WTC11 (cell line): ENCODE results near the gene RSKR. TPM values are rescaled to one million over a fixed set of nuclear protein-coding genes. Genes with fewer than 3 reads are reported as not detected.

Experiments used
- ATAC-seq: fragments of 200-7000 bp; cut with Tn5 transposase; 2 replicates; pipeline ENCODE4 v1.10.0; 2021; ENCODE audit warnings: mild to moderate bottlenecking, moderate library complexity
- CTCF ChIA-PET: fragments of 300-600 bp; sonication (Branson Sonifier 250); formaldehyde crosslinking; loops from one replicate; lab custom pipeline; 2021; ENCODE audit warnings: antibody characterized with exemption; lab: Charles Lee
- POLR2A ChIA-PET: fragments of 350-600 bp; sonication (Branson Sonifier 250); formaldehyde crosslinking; loops from one replicate; lab custom pipeline; 2021; ENCODE audit warnings: antibody characterized with exemption; lab: Charles Lee
- DNase-seq: peaks from one replicate; pipeline ENCODE4 v3.0.0; 2021; ENCODE audit warnings: low spot score
- H3K27ac Mint-ChIP-seq: 2 replicates; pipeline ENCODE4 v1.8.0; 2021; ENCODE audit warnings: mixed read lengths
- H3K27me3 Mint-ChIP-seq: 2 replicates; pipeline ENCODE4 v1.8.0; 2021; ENCODE audit warnings: low read depth, mild to moderate bottlenecking, moderate library complexity, mixed read lengths
- H3K36me3 Mint-ChIP-seq: 2 replicates; pipeline ENCODE4 v1.8.0; 2021; ENCODE audit warnings: mixed read lengths
- H3K4me1 Mint-ChIP-seq: 2 replicates; pipeline ENCODE4 v1.8.0; 2022; ENCODE audit warnings: mixed read lengths
- H3K4me3 Mint-ChIP-seq: 2 replicates; pipeline ENCODE4 v1.8.0; 2021; ENCODE audit warnings: mild to moderate bottlenecking, moderate library complexity, mixed read lengths
- H3K9me3 Mint-ChIP-seq: 2 replicates; pipeline ENCODE4 v1.8.0; 2021; ENCODE audit warnings: mixed read lengths
- ATF1 ChIP-seq: sonication (generic); formaldehyde crosslinking; IDR thresholded peaks from 2 replicates; pipeline ENCODE4 v1.8.1; 2023; ENCODE audit warnings: mild to moderate bottlenecking, moderate library complexity, missing genetic modification reagents
- FOXP1 ChIP-seq: sonication (generic); formaldehyde crosslinking; IDR thresholded peaks from 2 replicates; pipeline ENCODE4 v1.8.0; 2022; ENCODE audit warnings: missing genetic modification reagents, mild to moderate bottlenecking, moderate library complexity, borderline replicate concordance
- JAZF1 ChIP-seq: fragments of 250-450 bp; sonication (Bioruptor Pico); IDR thresholded peaks from 2 replicates; pipeline ENCODE4 v1.9.0; 2021; ENCODE audit warnings: moderate library complexity, mild to moderate bottlenecking, inconsistent platforms
- NR1H2 ChIP-seq: sonication (generic); formaldehyde crosslinking; IDR thresholded peaks from 2 replicates; pipeline ENCODE4 v1.9.0; 2021; ENCODE audit warnings: mild to moderate bottlenecking, moderate library complexity, missing genetic modification reagents
- NR2C2 ChIP-seq: sonication (generic); formaldehyde crosslinking; IDR thresholded peaks from 2 replicates; pipeline ENCODE4 v1.8.0; 2022; ENCODE audit warnings: mild to moderate bottlenecking, missing genetic modification reagents
- NR3C1 ChIP-seq: sonication (generic); formaldehyde crosslinking; conservative IDR thresholded peaks from 2 replicates; pipeline ENCODE4 v1.8.1; 2023; ENCODE audit warnings: low read depth, mild to moderate bottlenecking, missing genetic modification reagents
- SMAD3 ChIP-seq: sonication (generic); formaldehyde crosslinking; IDR thresholded peaks from 2 replicates; pipeline ENCODE4 v1.8.0; 2022; ENCODE audit warnings: missing genetic modification reagents, mild to moderate bottlenecking, borderline replicate concordance
- SOX15 ChIP-seq: fragments of 250-450 bp; sonication (Bioruptor Pico); IDR thresholded peaks from 2 replicates; pipeline ENCODE4 v1.9.0; 2021; ENCODE audit warnings: mild to moderate bottlenecking
- TCF7 ChIP-seq: sonication (generic); formaldehyde crosslinking; IDR thresholded peaks from 2 replicates; pipeline ENCODE4 v1.8.0; 2022; ENCODE audit warnings: mild to moderate bottlenecking, low read depth, missing genetic modification reagents, moderate library complexity
- ZNF121 ChIP-seq: sonication (generic); formaldehyde crosslinking; IDR thresholded peaks from 2 replicates; pipeline ENCODE4 v1.8.0; 2023; ENCODE audit warnings: missing genetic modification reagents
- ZNF317 ChIP-seq: sonication (generic); formaldehyde crosslinking; IDR thresholded peaks from 2 replicates; pipeline ENCODE4 v1.8.1; 2023; ENCODE audit warnings: low read depth, mild to moderate bottlenecking, moderate library complexity, missing genetic modification reagents, borderline replicate concordance
- ZNF396 ChIP-seq: fragments of 250-450 bp; sonication (Bioruptor Pico); IDR thresholded peaks from 2 replicates; pipeline ENCODE4 v1.8.0; 2021; ENCODE audit warnings: mild to moderate bottlenecking, moderate library complexity, borderline replicate concordance
- total RNA-seq: library from RNA; stranded (reverse); gene quantifications from 3 replicates; pipeline ENCODE4 v1.2.3, GENCODE V29; 2021
- TF ChIP-seq, protein P1 (sequence below): sonication (generic); formaldehyde crosslinking; IDR thresholded peaks from 2 replicates; pipeline ENCODE4 v1.8.0; 2022; ENCODE audit warnings: mild to moderate bottlenecking, missing genetic modification reagents
- TF ChIP-seq, protein P2 (sequence below): fragments of 250-450 bp; sonication (Bioruptor Pico); IDR thresholded peaks from 2 replicates; pipeline ENCODE4 v1.9.0; 2021; ENCODE audit warnings: moderate library complexity, mild to moderate bottlenecking, inconsistent platforms, borderline replicate concordance
- TF ChIP-seq, protein P3 (sequence below): fragments of 250-450 bp; sonication (Bioruptor Pico); IDR thresholded peaks from 2 replicates; pipeline ENCODE4 v1.9.0; 2021; ENCODE audit warnings: mild to moderate bottlenecking, borderline replicate concordance
- TF ChIP-seq, protein P4 (sequence below): fragments of 200-600 bp; IDR thresholded peaks from 2 replicates; pipeline ENCODE4 v1.8.0; 2022; ENCODE audit warnings: antibody characterized with exemption
- TF ChIP-seq, protein P5 (sequence below): sonication (generic); formaldehyde crosslinking; IDR thresholded peaks from 2 replicates; pipeline ENCODE4 v1.8.0; 2023; ENCODE audit warnings: missing genetic modification reagents, mild to moderate bottlenecking, borderline replicate concordance

RSKR gene
- total RNA-seq, 1 experiment from 2014 or later: 28.0 TPM

DNA sequence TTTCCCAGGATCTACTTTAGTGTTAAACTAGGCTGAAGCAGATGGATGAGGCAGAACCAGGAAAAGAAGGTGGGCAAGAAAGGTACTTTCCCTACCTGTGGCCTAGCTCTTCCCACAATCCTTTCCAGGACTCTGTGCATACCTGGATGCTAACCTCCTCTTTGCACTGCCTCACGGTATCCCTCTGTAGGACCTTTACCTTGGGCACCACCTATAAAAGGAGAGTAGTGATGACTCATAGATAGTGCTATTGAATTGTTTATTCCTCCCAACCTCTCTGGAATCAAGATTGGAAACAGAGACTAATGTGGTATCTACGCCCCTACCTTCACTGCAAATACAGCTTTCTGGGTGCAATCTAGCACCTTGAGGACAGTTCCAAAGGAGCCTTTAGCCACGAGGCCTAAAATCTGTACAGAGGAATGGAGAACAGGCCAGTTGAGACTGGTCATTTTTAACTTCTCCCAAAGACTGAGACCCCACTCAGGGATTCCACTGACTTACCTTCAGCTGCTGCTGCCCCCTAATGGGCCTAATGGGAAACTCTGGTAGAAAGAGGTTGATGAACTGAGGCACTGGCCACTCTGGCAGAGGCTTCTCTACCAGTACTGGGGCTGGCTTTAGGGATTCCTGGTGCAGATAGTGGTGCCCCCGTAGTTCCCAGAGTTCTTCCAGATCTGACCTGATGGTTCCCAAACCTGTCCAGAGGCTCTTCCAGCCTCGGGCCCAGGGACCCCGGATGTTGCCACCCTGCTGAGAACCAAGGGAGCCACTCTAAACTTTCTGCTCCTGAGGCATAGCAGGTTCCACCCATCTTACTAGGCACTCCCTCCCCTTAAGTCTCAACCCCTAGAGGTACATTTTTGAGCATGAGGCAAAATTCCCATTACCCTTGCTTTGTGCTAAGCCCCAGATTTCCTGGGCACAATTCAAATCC lies 781 bp downstream of the RSKR start:
- H3K27ac Mint-ChIP-seq: no peak overlapping the region

DNA sequence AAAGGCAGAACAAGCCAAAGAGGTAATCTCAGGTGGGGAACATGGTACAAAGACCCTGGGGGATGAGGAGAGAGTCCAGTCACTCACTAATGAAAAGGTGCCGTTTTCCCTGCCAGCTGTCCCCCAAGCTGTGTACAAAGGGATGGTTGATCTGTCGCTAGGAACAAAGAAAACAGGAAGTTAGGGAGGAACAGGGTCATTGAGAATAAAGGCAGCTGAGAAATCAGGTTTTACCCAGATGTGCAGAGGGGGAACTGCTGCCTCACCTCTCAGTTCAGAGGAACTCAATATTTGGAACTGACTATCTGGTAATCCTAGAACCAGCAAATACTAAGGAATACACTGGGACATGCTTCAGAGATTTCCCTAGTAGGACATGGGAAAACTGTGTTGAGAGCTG lies 1.5 kb downstream of the RSKR start:
- ATAC-seq: no peak
- ChIA-PET POLR2A (no interaction called here), CTCF (interaction anchor here (0.9 to 1.8 kb wide), 7 partner anchors 11 to 196 kb away, joined by 3 to 12 read pairs (median 3); partner anchors contain the start of genes BLTP2 and PIGS)
- Mint-ChIP-seq H3K9me3 (no peaks in the 10 kb centered on the region), H3K27ac (no peak overlapping the region; the same call in none of the 2 replicates), H3K27me3 (no peaks in the 10 kb centered on the region), H3K4me1 (no peaks in the 10 kb centered on the region), H3K36me3 (peaks cover 66% of the 10 kb centered on the region)
- TF ChIP-seq ZNF121: no peak
- TF ChIP-seq TCF7: no peak
- TF ChIP-seq ZNF317 (CRISPR knock-in tag): no peak
- TF ChIP-seq, all 79 proteins: peak for 0
- no peak for DNase-seq
- no peak overlapping the region for H3K4me3 Mint-ChIP-seq

More for the DNA sequence above, 781 bp downstream of the RSKR start:
- no peak overlapping the region for H3K4me3 Mint-ChIP-seq
- CTCF ChIA-PET: interaction anchor here (0.5 to 1.8 kb wide), 10 partner anchors 12 to 197 kb away, joined by 3 to 12 read pairs (median 3); partner anchors contain the start of genes BLTP2 and PIGS
- DNase-seq (peak; percentile 62), ATAC-seq (peak; percentile 89)
- POLR2A ChIA-PET: interaction anchor here (1.0 kb wide), 1 partner anchor 98 kb away, joined by 3 read pairs; no protein-coding TSS in a partner anchor
- peaks cover 70% of the 10 kb centered on the region for H3K36me3 Mint-ChIP-seq
- H3K4me1 Mint-ChIP-seq: no peaks in the 10 kb centered on the region
- H3K27me3 Mint-ChIP-seq: no peaks in the 10 kb centered on the region
- H3K9me3 Mint-ChIP-seq: no peaks in the 10 kb centered on the region
- TF ChIP-seq JAZF1: no peak
- TF ChIP-seq, protein P1, sequence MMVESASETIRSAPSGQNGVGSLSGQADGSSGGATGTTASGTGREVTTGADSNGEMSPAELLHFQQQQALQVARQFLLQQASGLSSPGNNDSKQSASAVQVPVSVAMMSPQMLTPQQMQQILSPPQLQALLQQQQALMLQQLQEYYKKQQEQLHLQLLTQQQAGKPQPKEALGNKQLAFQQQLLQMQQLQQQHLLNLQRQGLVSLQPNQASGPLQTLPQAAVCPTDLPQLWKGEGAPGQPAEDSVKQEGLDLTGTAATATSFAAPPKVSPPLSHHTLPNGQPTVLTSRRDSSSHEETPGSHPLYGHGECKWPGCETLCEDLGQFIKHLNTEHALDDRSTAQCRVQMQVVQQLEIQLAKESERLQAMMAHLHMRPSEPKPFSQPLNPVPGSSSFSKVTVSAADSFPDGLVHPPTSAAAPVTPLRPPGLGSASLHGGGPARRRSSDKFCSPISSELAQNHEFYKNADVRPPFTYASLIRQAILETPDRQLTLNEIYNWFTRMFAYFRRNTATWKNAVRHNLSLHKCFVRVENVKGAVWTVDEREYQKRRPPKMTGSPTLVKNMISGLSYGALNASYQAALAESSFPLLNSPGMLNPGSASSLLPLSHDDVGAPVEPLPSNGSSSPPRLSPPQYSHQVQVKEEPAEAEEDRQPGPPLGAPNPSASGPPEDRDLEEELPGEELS (CRISPR knock-in tag): no peak
- TF ChIP-seq SOX15 (CRISPR knock-in tag): no peak
- TF ChIP-seq SMAD3 (CRISPR knock-in tag): no peak
- no peak for TF ChIP-seq FOXP1 (CRISPR knock-in tag)
- TF ChIP-seq, protein P2, sequence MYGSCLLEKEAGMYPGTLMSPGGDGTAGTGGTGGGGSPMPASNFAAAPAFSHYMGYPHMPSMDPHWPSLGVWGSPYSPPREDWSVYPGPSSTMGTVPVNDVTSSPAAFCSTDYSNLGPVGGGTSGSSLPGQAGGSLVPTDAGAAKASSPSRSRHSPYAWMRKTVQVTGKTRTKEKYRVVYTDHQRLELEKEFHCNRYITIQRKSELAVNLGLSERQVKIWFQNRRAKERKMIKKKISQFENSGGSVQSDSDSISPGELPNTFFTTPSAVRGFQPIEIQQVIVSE (CRISPR knock-in tag): no peak
- TF ChIP-seq NR3C1: no peak

DNA sequence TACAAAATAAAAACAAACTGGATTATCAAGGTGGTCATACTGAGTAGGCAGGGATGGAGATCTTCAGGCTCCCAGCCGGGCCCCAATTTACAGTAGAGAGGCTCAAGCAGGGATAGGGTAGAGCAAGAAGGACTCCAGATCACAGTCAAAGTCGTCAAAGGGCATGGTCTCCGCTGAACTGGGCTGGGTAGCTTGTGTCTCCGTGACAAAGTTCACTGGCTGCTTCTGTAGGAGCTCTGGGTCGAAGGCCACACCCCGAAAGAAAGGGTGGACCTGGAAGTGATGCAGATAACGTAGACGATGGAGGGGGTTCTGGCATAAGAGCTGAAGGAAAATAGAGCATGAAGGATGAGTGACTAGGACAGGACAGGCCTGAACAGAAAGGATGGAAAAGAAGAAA lies 3.6 kb downstream of the RSKR start:
- Mint-ChIP-seq H3K36me3 (peaks cover 56% of the 10 kb centered on the region), H3K27ac (no peak overlapping the region)
- POLR2A ChIA-PET: interaction anchor here (0.9 kb wide), 1 partner anchor 11 kb away, joined by 3 read pairs; no protein-coding TSS in a partner anchor
- TF ChIP-seq ATF1 (no peak), ZNF396 (CRISPR knock-in tag) (no peak), NR1H2 (CRISPR knock-in tag) (no peak), NR2C2 (no peak)
- TF ChIP-seq, protein P3, sequence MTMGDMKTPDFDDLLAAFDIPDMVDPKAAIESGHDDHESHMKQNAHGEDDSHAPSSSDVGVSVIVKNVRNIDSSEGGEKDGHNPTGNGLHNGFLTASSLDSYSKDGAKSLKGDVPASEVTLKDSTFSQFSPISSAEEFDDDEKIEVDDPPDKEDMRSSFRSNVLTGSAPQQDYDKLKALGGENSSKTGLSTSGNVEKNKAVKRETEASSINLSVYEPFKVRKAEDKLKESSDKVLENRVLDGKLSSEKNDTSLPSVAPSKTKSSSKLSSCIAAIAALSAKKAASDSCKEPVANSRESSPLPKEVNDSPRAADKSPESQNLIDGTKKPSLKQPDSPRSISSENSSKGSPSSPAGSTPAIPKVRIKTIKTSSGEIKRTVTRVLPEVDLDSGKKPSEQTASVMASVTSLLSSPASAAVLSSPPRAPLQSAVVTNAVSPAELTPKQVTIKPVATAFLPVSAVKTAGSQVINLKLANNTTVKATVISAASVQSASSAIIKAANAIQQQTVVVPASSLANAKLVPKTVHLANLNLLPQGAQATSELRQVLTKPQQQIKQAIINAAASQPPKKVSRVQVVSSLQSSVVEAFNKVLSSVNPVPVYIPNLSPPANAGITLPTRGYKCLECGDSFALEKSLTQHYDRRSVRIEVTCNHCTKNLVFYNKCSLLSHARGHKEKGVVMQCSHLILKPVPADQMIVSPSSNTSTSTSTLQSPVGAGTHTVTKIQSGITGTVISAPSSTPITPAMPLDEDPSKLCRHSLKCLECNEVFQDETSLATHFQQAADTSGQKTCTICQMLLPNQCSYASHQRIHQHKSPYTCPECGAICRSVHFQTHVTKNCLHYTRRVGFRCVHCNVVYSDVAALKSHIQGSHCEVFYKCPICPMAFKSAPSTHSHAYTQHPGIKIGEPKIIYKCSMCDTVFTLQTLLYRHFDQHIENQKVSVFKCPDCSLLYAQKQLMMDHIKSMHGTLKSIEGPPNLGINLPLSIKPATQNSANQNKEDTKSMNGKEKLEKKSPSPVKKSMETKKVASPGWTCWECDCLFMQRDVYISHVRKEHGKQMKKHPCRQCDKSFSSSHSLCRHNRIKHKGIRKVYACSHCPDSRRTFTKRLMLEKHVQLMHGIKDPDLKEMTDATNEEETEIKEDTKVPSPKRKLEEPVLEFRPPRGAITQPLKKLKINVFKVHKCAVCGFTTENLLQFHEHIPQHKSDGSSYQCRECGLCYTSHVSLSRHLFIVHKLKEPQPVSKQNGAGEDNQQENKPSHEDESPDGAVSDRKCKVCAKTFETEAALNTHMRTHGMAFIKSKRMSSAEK (CRISPR knock-in tag): no peak
- TF ChIP-seq, protein P4, sequence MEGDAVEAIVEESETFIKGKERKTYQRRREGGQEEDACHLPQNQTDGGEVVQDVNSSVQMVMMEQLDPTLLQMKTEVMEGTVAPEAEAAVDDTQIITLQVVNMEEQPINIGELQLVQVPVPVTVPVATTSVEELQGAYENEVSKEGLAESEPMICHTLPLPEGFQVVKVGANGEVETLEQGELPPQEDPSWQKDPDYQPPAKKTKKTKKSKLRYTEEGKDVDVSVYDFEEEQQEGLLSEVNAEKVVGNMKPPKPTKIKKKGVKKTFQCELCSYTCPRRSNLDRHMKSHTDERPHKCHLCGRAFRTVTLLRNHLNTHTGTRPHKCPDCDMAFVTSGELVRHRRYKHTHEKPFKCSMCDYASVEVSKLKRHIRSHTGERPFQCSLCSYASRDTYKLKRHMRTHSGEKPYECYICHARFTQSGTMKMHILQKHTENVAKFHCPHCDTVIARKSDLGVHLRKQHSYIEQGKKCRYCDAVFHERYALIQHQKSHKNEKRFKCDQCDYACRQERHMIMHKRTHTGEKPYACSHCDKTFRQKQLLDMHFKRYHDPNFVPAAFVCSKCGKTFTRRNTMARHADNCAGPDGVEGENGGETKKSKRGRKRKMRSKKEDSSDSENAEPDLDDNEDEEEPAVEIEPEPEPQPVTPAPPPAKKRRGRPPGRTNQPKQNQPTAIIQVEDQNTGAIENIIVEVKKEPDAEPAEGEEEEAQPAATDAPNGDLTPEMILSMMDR: no peak
- TF ChIP-seq, protein P5, sequence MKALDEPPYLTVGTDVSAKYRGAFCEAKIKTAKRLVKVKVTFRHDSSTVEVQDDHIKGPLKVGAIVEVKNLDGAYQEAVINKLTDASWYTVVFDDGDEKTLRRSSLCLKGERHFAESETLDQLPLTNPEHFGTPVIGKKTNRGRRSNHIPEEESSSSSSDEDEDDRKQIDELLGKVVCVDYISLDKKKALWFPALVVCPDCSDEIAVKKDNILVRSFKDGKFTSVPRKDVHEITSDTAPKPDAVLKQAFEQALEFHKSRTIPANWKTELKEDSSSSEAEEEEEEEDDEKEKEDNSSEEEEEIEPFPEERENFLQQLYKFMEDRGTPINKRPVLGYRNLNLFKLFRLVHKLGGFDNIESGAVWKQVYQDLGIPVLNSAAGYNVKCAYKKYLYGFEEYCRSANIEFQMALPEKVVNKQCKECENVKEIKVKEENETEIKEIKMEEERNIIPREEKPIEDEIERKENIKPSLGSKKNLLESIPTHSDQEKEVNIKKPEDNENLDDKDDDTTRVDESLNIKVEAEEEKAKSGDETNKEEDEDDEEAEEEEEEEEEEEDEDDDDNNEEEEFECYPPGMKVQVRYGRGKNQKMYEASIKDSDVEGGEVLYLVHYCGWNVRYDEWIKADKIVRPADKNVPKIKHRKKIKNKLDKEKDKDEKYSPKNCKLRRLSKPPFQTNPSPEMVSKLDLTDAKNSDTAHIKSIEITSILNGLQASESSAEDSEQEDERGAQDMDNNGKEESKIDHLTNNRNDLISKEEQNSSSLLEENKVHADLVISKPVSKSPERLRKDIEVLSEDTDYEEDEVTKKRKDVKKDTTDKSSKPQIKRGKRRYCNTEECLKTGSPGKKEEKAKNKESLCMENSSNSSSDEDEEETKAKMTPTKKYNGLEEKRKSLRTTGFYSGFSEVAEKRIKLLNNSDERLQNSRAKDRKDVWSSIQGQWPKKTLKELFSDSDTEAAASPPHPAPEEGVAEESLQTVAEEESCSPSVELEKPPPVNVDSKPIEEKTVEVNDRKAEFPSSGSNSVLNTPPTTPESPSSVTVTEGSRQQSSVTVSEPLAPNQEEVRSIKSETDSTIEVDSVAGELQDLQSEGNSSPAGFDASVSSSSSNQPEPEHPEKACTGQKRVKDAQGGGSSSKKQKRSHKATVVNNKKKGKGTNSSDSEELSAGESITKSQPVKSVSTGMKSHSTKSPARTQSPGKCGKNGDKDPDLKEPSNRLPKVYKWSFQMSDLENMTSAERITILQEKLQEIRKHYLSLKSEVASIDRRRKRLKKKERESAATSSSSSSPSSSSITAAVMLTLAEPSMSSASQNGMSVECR (CRISPR knock-in tag): no peak

More for the DNA sequence above, 3.6 kb downstream of the RSKR start:
- Mint-ChIP-seq H3K27me3 (no peaks in the 10 kb centered on the region), H3K4me3 (no peak overlapping the region), H3K9me3 (no peaks in the 10 kb centered on the region), H3K4me1 (no peaks in the 10 kb centered on the region)
- no peak for DNase-seq
- CTCF ChIA-PET: no interaction called here
- no peak for ATAC-seq
